ENCODE data around the gene NEDD9. TPM values are rescaled to one million over a fixed set of nuclear protein-coding genes. Genes with fewer than 3 reads are reported as not detected.

NEDD9 gene
- total and polyA plus RNA-seq, 2 of the 4 experiments (the other 2 are of a cell fraction) = 7.6 to 16.5 TPM

DNA sequence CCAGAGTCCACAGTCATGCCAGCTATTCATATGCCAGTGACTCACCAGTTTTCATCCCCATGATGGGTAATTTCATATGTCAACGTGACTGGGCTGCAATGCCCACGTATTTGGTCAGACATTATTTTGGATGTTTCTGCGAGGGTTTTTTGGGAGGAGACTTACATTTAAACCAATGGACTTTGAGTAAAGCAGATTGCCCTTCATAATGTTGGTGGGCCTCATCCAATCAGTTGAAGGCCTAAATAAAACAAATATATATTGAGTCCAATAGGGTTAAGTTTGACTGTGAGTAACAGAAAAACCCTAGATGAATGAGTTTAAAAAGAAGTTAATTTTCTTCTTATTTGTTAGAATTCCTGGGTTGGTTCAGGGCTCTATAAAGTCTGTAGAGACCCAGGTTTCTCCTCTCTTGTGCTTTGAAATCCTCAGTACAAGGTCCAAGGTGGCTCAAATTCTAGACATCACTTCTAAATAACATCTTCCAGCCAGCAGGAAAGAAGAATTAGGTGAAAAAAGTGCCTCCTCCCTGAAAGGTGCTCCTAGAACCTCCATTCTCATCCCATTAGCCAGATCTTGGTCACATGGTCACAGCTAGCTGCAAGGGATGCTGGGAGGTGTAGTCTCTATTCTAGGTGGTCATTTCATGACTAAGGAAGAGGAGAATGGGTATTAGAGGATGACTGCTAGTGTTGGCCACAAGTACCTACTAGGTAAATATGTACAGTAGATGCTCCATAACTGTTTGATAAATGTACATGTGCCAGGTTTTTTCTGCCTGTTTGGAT, 16.7 kb upstream of the NEDD9 start:
- dilution Hi-C loops (cut with HindIII; ENCODE audit: low sequenced_read_pairs, unreplicated experiment) (no loop called here), intact Hi-C loops (cut with micrococcal nuclease) (no loop called here), in situ Hi-C loops (cut with MboI; ENCODE audit: low sequenced_read_pairs) (no loop called here)
- CTCF ChIA-PET = no interaction called here
- H3K4me2 ChIP-seq (ENCODE audit: low read depth, low read length) = no peak overlapping the region
- H3K14ac ChIP-seq (replicated peaks; ENCODE audit: low read depth, low read length) = no peak overlapping the region
- H4K20me1 ChIP-seq (ENCODE audit: insufficient read depth, low read length) = no peaks in the 10 kb centered on the region
- BruUV-seq (replicated peaks) = no TSS peak
- no peak overlapping the region for H2AFZ ChIP-seq (replicated peaks; ENCODE audit: low read length, poor library complexity)
- no peak overlapping the region for H2BK15ac ChIP-seq (ENCODE audit: low read depth, low read length)
- H3K9me3 ChIP-seq (ENCODE audit: control insufficient read depth, insufficient read depth, low read length) = 0 out of 2 replicates have a peak, but pooled peaks cover 2% of the 10 kb centered on the region
- H3K36me3 ChIP-seq (ENCODE audit: control insufficient read depth, insufficient read depth, low read length) = no peaks in the 10 kb centered on the region
- no peak overlapping the region for H2BK120ac ChIP-seq (ENCODE audit: low read depth, low read length)
- no peak overlapping the region for H4K91ac ChIP-seq (ENCODE audit: insufficient read depth, low read depth, low read length)
- DNase-seq (no peak), ATAC-seq (ENCODE audit: low read depth) (no peak)
- H3K79me1 ChIP-seq (ENCODE audit: low read depth in 1 of 2, low read length in 2 of 2) = no peaks in the 10 kb centered on the region
- H3K4me3 ChIP-seq (ENCODE audit: insufficient read depth, low read depth, low read length) = no peak overlapping the region
- no peak overlapping the region for H2BK20ac ChIP-seq (ENCODE audit: low read depth, low read length)
- H2BK5ac ChIP-seq (ENCODE audit: low read depth, low read length, poor library complexity, severe bottlenecking) = no peak overlapping the region
- H3K4ac ChIP-seq (ENCODE audit: low read depth, low read length) = no peak overlapping the region
- no peak overlapping the region for H3K27ac ChIP-seq (ENCODE audit: insufficient read depth, low read length)
- no peak overlapping the region for H3K56ac ChIP-seq (ENCODE audit: extremely low read depth, insufficient read depth, low read length)
- H3K9ac ChIP-seq (ENCODE audit: low read depth, low read length) = no peak overlapping the region
- no CpG with 5 or more reads among the region's 3 CpGs for WGBS, 2 experiments (ENCODE audit: extremely low coverage in 2 of 2, insufficient read length in 1 of 2)
- H3K27me3 ChIP-seq (ENCODE audit: control insufficient read depth, insufficient read depth, low read length) = no peaks in the 10 kb centered on the region
- no peak overlapping the region for H3K23ac ChIP-seq (ENCODE audit: low read depth, low read length)
- H3K4me1 ChIP-seq (ENCODE audit: control insufficient read depth, insufficient read depth, low read length) = peaks cover 9% of the 10 kb centered on the region
- H4K5ac ChIP-seq (ENCODE audit: low read depth, low read length) = no peak overlapping the region
- no peaks in the 10 kb centered on the region for H3K9me1 ChIP-seq (ENCODE audit: insufficient read depth, low read length)
- no peak overlapping the region for H3K18ac ChIP-seq (ENCODE audit: low read depth, low read length)
- POLR2A ChIA-PET (ENCODE audit: unreplicated experiment) = no interaction called here
- H4K8ac ChIP-seq (ENCODE audit: low read depth in 2 of 2, low read length in 2 of 2) = no peak overlapping the region
- peak overlapping the region; percentile 31; the same call in 1 of the 2 replicates for H2AK5ac ChIP-seq (ENCODE audit: low read depth, low read length)
- TF ChIP-seq BHLHE40 (IDR thresholded peaks at IDR 0.05; ENCODE audit: low read depth, low read length) = no peak
- TF ChIP-seq, protein P1, sequence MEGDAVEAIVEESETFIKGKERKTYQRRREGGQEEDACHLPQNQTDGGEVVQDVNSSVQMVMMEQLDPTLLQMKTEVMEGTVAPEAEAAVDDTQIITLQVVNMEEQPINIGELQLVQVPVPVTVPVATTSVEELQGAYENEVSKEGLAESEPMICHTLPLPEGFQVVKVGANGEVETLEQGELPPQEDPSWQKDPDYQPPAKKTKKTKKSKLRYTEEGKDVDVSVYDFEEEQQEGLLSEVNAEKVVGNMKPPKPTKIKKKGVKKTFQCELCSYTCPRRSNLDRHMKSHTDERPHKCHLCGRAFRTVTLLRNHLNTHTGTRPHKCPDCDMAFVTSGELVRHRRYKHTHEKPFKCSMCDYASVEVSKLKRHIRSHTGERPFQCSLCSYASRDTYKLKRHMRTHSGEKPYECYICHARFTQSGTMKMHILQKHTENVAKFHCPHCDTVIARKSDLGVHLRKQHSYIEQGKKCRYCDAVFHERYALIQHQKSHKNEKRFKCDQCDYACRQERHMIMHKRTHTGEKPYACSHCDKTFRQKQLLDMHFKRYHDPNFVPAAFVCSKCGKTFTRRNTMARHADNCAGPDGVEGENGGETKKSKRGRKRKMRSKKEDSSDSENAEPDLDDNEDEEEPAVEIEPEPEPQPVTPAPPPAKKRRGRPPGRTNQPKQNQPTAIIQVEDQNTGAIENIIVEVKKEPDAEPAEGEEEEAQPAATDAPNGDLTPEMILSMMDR (conservative IDR thresholded peaks at IDR 0.05; ENCODE audit: low read depth, low read length) = no peak
- no peak for TF ChIP-seq POLR2A (IDR thresholded peaks at IDR 0.05; ENCODE audit: low read depth, low read length)
- TF ChIP-seq MAFK (IDR thresholded peaks at IDR 0.05; ENCODE audit: low read depth, low read length) = no peak
- H2AK9ac ChIP-seq (replicated peaks; ENCODE audit: low read depth, low read length, poor library complexity) = no peak overlapping the region

All from IMR-90 (cell line).